GM19043 (cell line): ENCODE data around the gene TNRC6A.
"Not testable (repeated sequence)": the region's sequence is repeated elsewhere in the genome, so short reads cannot be mapped to it uniquely, and the experiment has no call there.

ENCODE experiments used
- ATAC-seq: cut with Tn5 transposase; IDR thresholded peaks from one replicate; pipeline ENCODE4 v1.9.1; 2021; ENCODE audit warnings: low read depth; ENCODE audit not compliant: unreplicated experiment

TNRC6A gene

GRCh38 chr16:24807301-24807700 is 77.8 kb downstream of the TNRC6A start:
- no peak for ATAC-seq

GRCh38 chr16:24810951-24811843 is 81.7 kb downstream of the TNRC6A start:
- ATAC-seq = no peak

GRCh38 chr16:24812813-24813212 is 83.4 kb downstream of the TNRC6A start:
- not testable (repeated sequence) for ATAC-seq

- no peak for ATAC-seq
Observed at GRCh38 chr16:24815021-24815420, 85.6 kb downstream of the TNRC6A start.

- no peak for ATAC-seq
Observed at GRCh38 chr16:24816688-24817087, 87.2 kb downstream of the TNRC6A start.

GRCh38 chr16:24819462-24820040 is 90.1 kb downstream of the TNRC6A start:
- no peak for ATAC-seq

- no peak for ATAC-seq
Observed at GRCh38 chr16:24820522-24820921, 91.1 kb downstream of the TNRC6A start.

- ATAC-seq = no peak
Observed at GRCh38 chr16:24821129-24821528, 91.7 kb downstream of the TNRC6A start.

GRCh38 chr16:24822542-24822941 is 93.1 kb downstream of the TNRC6A start:
- no peak for ATAC-seq

- ATAC-seq = no peak
Observed at GRCh38 chr16:24822974-24823373, 93.5 kb downstream of the TNRC6A start.

- no peak for ATAC-seq
Observed at GRCh38 chr16:24825696-24826095, 96.2 kb downstream of the TNRC6A start.

- no peak for ATAC-seq
Observed at GRCh38 chr16:24826096-24826690, 96.7 kb downstream of the TNRC6A start.

- ATAC-seq = no peak
Observed at GRCh38 chr16:24826817-24827566, 97.5 kb downstream of the TNRC6A start.

GRCh38 chr16:24829153-24829552 is 99.7 kb downstream of the TNRC6A start:
- ATAC-seq = no peak

GRCh38 chr16:24833352-24833751 is 103.9 kb downstream of the TNRC6A start:
- ATAC-seq = no peak

- no peak for ATAC-seq
Observed at GRCh38 chr16:24834459-24835335, 105.2 kb downstream of the TNRC6A start.

- no peak for ATAC-seq
Observed at GRCh38 chr16:24836836-24837235, 107.4 kb downstream of the TNRC6A start.

- no peak for ATAC-seq
Observed at GRCh38 chr16:24837969-24838368, 108.5 kb downstream of the TNRC6A start.

GRCh38 chr16:24838554-24839266 is 109.3 kb downstream of the TNRC6A start:
- ATAC-seq = no peak
